GM10266 (cell line): ENCODE results near the gene TNFRSF19.
"Not testable (repeated sequence)": the region's sequence is repeated elsewhere in the genome, so short reads cannot be mapped to it uniquely, and the experiment has no call there.

Experiments used
- DNase-seq: peaks from one replicate; pipeline ENCODE4 v3.0.0; 2012; ENCODE audit errors: extremely low spot score
- TF ChIP-seq, protein P1 (sequence below): IDR thresholded peaks from 2 replicates; pipeline ENCODE4 v1.5.1; 2012; ENCODE audit warnings: mild to moderate bottlenecking, low read depth; ENCODE audit not compliant: control insufficient read depth, insufficient read depth; ENCODE audit errors: missing control alignments

The TNFRSF19 gene, protein sequence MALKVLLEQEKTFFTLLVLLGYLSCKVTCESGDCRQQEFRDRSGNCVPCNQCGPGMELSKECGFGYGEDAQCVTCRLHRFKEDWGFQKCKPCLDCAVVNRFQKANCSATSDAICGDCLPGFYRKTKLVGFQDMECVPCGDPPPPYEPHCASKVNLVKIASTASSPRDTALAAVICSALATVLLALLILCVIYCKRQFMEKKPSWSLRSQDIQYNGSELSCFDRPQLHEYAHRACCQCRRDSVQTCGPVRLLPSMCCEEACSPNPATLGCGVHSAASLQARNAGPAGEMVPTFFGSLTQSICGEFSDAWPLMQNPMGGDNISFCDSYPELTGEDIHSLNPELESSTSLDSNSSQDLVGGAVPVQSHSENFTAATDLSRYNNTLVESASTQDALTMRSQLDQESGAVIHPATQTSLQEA

DNA sequence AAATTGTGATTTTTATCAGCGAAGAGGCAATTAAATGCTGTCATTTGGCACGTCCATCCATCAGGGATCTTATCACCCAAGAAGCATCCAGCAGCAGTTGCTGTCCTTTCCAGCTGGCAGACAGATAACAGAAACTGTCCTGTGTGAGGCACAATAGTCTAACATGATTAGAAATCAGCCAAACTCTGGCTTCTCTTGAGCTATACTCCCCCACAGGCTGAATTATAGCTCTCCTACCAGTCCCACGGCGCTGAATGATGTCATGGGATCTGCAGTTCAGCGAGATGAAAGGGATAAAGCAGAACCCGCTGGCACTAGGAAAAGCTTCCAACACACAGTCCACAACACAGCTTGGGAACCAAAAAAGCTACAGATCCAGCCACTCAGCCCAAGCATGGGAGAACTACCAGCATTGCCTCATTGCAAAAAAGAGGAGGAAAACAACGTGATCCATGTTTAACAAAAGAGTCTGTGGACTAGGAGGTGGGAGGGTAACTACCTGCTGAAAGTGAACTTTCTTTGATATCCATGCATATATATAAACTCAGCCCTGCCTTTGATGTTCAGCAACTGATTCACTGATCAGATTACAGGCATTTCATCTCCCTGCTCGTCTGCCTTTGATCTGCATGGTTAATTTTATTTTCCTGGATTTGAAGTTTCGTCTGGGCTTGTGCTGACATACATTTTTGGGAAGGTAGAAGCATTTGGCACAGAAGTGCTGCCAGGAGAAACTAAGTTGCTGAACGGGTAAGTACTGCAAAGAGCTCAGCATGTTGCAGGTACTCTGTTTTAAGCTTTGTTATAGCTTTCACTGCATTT is at the start of gene TNFRSF19:
TSS of gene TNFRSF19 (plus strand) at position 314 of the 822 bp plus-strand sequence. CDS start 19,772 bp downstream, outside the sequence.
- no peak for DNase-seq
- TF ChIP-seq, protein P1, sequence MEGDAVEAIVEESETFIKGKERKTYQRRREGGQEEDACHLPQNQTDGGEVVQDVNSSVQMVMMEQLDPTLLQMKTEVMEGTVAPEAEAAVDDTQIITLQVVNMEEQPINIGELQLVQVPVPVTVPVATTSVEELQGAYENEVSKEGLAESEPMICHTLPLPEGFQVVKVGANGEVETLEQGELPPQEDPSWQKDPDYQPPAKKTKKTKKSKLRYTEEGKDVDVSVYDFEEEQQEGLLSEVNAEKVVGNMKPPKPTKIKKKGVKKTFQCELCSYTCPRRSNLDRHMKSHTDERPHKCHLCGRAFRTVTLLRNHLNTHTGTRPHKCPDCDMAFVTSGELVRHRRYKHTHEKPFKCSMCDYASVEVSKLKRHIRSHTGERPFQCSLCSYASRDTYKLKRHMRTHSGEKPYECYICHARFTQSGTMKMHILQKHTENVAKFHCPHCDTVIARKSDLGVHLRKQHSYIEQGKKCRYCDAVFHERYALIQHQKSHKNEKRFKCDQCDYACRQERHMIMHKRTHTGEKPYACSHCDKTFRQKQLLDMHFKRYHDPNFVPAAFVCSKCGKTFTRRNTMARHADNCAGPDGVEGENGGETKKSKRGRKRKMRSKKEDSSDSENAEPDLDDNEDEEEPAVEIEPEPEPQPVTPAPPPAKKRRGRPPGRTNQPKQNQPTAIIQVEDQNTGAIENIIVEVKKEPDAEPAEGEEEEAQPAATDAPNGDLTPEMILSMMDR: no peak

DNA sequence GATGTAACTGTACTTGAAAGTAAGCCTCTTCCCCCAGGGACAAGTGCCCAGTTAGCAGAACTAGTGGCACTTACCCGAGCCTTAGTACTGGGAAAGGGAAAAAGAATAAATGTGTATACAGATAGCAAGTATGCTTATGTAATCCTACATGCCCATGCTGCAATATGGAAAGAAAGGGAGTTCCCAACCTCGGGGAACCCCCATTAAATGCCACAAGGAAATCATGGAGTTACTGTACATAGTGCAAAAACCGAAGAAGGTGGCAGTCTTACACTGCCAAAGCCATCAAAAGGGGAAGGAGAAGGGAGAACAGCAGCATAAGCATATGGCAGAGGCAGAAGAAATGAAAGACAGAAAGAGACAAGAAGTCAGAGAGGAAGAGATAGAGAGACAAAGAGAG is 40.3 kb upstream of the TNFRSF19 start:
- not testable (repeated sequence) for DNase-seq

DNA sequence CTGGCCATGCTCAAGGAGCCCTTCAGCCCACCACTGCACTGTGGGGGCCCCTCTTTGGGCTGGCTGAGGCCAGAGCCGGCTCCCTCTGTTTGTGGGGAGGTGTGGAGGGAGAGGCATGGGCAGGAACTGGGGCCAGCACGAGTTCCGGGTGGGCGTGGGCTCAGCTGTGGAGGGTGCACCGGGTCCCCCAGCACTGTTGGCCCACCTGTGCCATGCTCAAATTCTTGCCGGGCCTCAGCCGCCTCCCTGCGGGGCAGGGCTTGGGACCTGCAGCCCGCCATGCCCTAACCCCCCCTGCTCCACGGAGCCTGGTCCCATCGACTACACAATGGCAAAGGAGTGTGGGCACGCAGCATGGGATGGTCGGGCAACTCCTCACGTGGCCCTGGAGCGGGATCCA is 38.8 kb upstream of the TNFRSF19 start:
- DNase-seq: no peak
- TF ChIP-seq, protein P1: no peak

DNA sequence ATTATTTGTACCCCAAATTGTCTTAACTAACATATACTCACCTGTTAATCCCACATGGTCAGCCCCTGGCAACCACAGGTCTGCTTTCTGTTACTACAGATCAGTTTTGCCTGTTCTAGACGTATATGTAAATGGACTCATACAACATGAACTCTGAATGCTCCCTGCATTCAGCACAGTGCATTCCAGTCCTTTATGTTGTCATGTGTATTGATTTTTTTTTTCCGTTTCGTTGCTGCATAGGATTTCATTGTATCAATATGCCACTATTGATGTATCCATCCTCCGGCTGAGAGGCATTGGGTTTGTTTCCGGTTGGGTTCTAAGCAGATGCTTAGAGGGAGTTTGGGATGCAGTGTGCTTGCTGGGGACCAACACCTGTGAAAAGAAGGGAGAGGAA is 36.1 kb upstream of the TNFRSF19 start:
- TF ChIP-seq, protein P1: no peak
- no peak for DNase-seq

DNA sequence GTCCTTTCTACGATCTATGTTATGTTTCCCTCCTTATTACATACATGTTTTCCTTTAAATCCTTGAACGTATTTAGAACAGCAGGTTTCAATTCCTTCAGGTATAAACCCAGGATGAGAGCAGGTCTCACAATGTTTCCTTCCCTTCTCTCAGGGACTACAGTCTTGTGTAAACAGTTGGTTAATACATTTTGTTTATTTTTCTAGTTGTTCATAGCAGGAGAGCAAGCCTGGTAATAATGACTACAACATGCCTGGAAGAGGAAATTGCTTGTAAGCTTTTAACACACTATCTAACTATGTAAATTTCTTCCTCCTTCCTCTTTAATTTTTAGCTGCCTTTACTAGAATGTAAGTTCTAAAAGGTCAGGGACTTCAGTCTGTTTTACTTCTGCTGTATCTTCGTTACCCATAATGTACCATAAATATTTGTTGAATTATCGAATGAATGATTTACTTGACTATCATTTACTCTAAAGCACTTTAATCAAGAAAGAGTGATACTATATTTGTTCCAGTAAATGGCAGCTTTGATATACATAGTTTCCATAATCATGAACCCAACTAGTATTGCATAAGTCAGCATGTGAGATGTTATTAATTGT is 28.9 kb upstream of the TNFRSF19 start:
- no peak for DNase-seq
- TF ChIP-seq, protein P1: no peak

DNA sequence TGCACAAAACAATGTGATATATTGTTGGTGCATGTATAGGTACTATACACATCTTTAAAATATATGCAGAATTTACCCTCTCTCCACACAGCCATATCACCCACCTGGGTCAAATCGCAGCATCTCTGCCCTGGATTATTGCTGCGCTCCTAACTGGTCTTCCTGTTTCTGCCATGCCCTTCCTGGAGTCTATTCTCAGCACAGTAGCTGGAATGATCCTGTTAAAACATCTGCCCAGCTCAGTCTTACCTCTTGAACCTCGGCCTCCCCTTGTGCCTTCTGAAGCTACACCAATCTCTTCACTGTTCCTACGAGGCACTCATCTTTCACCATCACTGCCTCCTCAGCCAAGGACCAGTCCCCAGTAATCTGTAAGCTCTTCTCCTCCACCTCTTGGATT is 25.5 kb upstream of the TNFRSF19 start:
- DNase-seq: no peak

DNA sequence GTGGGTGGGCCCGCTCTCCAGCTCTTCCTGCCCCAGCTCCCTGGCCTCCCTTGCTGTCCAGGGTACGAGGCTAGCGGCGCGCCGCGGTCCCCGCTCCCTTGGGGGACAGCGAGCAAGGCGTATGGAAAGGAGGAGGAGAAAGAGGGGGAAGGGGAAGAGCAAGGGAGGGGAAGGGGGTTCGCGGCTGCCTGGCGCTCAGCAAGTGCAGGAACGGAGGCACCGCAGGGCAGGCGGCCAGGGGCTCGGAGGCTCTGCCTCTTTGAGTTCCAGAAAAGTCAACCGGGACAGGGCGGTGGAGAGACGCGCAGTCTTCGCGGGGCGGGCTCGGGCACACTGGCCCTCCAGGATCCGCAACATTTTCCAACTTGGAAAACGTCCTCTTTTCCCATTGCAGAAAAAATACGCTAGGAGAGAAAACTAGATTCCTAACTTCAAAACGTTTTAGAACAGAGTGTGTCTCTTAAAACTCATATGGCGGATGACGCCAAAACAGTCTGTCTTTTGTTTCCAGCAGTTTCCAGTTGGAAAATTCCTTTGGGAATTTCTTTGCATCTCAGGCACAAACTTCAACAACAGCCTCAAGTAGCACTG is 23.1 kb upstream of the TNFRSF19 start:
- DNase-seq: no peak
- TF ChIP-seq, protein P1: no peak

More for the DNA sequence above, 25.5 kb upstream of the TNFRSF19 start:
- TF ChIP-seq, protein P1: no peak
